ENCODE data around the gene MRGPRG.
A peak's percentile ranks its signal among the peaks of the same experiment; 100 is the strongest.

Gene MRGPRG

DNA sequence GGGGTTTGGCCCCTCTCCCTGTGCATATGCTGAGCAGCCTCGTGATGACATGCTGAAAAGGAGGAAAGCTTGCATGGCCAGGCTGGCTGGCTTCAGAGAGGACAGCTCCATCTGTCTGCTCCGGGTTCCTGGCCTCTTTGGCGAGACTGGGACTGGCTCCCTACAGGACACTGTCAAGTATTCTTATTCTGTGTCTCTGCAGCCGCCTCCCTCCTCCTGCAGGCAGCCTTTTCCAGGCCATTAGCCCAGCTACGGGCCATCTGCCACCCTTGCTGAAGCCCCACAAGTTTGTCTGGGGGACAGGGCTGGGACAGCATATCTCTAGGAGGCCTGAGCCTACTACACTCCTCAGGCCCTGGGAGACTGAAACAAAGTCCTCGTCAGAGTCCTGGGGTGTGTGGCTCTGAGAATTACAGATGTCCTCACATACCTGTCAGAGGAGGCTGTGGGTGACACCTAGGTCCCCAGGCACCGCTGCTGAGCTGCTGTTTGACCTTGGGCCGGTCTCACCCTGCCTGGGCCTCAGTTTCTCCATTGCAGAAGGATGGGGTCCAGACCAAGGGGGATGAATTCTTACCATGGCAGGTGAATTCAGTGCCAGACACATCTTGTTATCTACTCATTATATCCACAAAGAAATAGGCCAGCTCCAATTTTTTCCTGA is 11.0 kb downstream of the MRGPRG start:
- Histone ChIP-seq H3K4me3 (no peak overlapping the region), H3K27ac (no peak overlapping the region)
- no peak for DNase-seq (ENCODE audit: low spot score)
- TF ChIP-seq, protein P1, sequence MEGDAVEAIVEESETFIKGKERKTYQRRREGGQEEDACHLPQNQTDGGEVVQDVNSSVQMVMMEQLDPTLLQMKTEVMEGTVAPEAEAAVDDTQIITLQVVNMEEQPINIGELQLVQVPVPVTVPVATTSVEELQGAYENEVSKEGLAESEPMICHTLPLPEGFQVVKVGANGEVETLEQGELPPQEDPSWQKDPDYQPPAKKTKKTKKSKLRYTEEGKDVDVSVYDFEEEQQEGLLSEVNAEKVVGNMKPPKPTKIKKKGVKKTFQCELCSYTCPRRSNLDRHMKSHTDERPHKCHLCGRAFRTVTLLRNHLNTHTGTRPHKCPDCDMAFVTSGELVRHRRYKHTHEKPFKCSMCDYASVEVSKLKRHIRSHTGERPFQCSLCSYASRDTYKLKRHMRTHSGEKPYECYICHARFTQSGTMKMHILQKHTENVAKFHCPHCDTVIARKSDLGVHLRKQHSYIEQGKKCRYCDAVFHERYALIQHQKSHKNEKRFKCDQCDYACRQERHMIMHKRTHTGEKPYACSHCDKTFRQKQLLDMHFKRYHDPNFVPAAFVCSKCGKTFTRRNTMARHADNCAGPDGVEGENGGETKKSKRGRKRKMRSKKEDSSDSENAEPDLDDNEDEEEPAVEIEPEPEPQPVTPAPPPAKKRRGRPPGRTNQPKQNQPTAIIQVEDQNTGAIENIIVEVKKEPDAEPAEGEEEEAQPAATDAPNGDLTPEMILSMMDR (IDR thresholded peaks at IDR 0.05), result no peak

DNA sequence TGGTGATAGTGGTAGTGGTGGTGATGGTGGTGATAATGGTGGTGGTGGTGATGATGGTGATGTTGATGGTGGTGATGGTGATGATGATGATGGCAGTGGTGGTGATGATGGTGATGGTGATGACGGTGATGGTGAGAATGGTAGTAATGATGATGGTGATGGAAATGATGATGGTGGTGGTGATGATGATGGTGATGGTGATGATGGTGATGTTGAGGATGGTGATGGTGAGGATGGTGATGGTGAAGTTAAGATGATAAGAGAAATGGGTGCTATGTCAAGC is 11.8 kb downstream of the MRGPRG start:
- no peak for DNase-seq (ENCODE audit: low spot score)
- H3K27ac ChIP-seq, result no peak overlapping the region
- no peak overlapping the region for H3K4me3 ChIP-seq
- TF ChIP-seq, protein P1 (IDR thresholded peaks at IDR 0.05), result no peak

DNA sequence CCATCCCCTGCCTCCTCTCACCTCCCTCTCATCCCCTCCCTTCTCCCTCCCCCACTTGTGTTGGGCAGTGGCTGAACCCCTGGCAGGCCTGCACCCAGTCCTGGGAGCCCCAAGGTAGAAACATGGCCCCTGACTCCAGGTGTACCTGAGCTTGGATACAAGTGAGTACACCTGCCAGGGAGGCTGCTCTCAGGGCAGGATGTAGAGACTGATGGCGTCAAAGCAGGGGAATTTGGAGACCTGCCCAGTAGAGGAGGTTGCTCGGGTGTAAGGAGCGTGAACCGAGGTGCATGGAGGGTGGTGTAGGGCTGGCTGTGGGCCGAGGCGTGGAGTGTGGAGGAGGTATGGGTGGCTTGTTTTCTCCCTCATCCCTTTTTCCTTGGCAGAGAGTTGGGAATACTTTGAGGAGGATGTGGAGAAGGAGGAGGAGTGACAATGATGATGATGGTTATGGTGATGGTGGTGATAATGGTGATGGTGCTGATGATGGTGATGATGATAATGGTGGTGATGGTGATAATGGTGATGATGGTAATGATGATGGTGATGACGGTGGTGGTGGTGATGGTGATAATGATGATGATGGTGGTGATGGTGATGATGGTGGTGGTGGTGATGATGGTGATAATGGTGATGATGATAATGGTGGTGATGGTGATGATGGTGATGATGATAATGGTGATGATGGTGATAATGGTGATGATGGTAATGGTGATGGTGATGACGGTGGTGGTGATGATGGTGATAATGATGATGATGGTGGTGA is 12.3 kb downstream of the MRGPRG start:
- TF ChIP-seq, protein P1 (IDR thresholded peaks at IDR 0.05), result no peak
- no peak for DNase-seq (ENCODE audit: low spot score)
- no peak overlapping the region for H3K4me3 ChIP-seq
- no peak overlapping the region for H3K27ac ChIP-seq

DNA sequence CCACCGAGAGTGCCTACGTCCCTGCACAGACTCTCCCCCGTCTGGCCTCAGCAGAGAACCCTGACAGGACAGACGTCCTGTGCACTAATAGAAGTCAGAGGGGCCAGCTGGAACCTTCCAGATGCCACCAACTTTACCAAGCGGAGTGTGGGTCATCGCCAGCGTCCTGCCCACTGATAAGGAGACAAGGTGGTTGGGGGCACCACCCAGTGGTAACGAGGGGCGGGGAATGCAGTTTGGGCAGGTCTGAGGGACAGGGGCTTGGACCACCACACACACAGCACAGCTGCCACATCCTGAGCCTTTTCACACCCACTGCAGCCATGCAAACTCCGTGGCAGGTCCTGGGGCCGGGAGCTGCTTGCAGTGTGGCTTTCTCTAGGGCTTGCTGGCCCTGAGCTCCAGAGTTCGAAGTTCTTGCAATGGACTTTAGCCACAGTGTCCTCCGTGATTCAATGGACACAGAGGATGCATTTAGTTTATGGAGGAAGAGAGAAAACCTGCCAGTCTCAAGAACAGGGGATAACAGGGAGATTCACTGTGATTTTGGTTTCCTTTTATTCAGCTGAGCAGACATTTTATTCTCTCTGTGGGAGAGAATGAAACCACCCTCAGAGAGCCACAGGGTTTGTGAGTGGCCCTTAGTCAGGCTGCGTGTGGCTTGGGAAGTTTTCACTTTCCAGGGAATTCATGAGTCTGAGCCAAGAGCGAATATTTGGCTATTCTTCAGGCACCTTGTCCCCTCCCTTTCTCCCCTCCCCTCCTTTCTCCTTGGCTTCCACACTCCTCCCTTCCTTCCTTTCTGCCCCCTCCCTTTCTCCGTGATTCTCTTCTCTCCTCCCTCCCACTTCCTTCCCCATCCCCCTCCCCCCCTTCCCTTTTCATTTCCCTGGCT is 13.1 kb downstream of the MRGPRG start:
- DNase-seq (ENCODE audit: low spot score), result no peak
- H3K4me3 ChIP-seq, result no peak overlapping the region

DNA sequence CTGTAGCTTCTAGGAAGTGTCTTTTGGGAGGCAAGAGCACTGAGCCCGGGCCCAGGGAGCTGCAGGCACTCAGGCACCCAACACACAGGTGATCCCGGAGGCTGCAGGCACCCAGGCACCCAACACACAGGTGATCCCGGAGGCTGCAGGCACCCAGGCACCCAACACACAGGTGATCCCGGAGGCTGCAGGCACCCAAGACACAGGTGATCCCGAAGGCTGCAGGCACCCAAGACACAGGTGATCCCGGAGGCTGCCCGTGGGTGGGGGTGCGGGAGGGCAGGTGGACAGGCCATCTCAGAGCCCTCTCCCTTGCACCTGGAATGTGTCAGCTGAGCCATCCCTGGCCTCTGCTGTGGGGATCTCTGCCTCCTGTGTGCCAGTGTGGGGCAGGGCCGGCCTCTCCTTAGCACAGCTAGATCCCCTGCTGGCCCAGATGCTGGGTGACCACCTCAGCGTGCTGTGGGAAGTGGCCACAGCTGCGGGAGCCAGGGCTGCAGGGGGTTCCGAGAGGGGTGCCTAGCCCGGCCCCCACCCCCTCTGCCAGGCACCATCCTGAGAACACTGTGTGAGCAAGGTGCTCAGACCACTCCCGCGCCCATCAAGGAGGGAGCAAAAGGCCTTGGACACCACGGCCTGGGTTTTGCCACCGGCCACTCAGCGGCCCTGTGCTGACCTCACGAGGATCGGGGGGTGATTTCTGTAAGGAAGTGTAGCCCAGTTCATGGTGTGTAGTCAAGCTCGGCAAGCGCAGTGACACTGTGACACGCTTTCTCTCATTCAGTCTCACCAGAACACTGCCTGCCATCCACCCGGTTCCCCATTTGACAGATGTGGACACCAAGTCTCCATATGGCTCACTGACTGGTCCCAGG is 14.2 kb downstream of the MRGPRG start:
- no peak for DNase-seq (ENCODE audit: low spot score)
- TF ChIP-seq, protein P1 (IDR thresholded peaks at IDR 0.05), result no peak
- H3K4me3 ChIP-seq, result no peak overlapping the region

More for the DNA sequence above, 13.1 kb downstream of the MRGPRG start:
- H3K27ac ChIP-seq, result no peak overlapping the region
- TF ChIP-seq, protein P1 (IDR thresholded peaks at IDR 0.05), result no peak

DNA sequence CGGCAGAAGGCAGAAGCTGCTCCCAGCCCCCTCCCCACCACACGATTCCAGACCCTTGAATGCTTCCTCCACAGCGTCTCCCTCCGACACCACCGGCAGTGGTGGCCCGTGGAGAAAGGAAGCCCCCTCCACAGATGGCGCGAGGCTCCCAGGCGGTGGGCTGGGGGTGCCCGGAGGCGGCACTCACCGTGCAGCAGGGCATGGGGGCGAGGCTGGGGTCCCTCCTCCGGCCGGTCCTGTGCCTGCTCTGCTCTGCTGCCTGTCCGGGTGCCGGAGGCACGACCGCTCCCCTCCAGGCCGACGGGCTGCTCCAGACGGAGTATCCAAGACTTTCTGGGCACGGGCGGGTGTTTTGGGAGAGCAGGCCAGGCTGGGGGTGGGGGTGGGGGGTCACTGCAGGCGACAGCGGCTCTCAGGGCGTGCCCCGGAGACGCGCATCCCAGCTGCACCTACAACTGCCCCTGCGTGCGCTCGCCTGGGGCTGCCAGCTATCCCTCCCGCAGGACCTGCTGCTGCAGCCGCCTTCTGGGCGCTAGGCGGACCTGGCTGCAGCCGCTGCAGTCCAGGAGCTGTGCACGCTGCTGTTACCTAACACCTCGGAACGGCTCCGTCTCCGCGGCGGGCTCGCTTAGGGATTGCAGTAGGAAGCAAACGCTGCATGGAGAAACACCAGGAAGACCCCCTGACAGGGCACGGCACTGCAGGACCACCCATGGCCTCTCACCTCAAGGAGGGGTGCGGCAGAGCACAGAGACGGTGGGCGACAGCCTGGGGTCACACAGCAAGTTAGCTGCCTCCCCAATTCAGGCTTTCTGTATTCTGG is 15.2 kb downstream of the MRGPRG start:
- no peak for DNase-seq (ENCODE audit: low spot score)
- TF ChIP-seq, protein P1 (IDR thresholded peaks at IDR 0.05), result no peak
- Histone ChIP-seq H3K4me3 (peak overlapping the region; percentile 38), H3K27ac (no peak overlapping the region)

More for the DNA sequence above, 14.2 kb downstream of the MRGPRG start:
- H3K27ac ChIP-seq, result no peak overlapping the region

All from coronary artery (tissue), 2 donors.